D721Med (cell line): Measurements from ENCODE around the gene EXOC2.
"Not testable (repeated sequence)": the region's sequence is repeated elsewhere in the genome, so short reads cannot be mapped to it uniquely, and the experiment has no call there.

Source experiments
- DNase-seq: peaks from one replicate; pipeline ENCODE4 v3.0.0; 2011; ENCODE audit warnings: low spot score; ENCODE audit not compliant: insufficient read length
- FAIRE-seq: peaks from 2 replicates; lab custom pipeline; 2011; peaks lifted over from hg19 to GRCh38; lab: Jason Lieb, UNC
- TF ChIP-seq, protein P1 (sequence below): IDR thresholded peaks from 2 replicates; pipeline ENCODE4 v1.5.1; 2012; ENCODE audit warnings: mild to moderate bottlenecking, control low read depth; ENCODE audit not compliant: insufficient read depth; ENCODE audit errors: missing control alignments

EXOC2 gene

DNA sequence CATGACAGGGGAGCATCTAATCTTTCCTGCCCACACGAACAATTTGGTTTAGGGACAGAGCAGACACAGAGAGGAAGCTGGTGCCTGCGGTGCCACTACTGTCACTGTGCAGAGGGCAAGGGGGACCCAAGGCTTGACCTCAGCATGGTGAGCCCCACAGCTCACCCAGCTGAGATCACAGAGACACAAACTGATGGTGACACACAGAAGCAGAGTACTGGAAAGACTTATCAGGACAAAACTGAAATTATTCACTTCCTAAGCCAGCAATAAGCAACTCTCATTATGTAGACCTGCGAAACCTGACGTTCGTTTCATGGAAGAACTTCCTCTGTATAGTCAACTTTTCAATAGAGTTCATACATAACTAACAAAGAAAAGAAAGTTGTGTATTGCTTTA is 122.1 kb downstream of the EXOC2 start:
- DNase-seq (no peak), FAIRE-seq (no peak)
- TF ChIP-seq, protein P1, sequence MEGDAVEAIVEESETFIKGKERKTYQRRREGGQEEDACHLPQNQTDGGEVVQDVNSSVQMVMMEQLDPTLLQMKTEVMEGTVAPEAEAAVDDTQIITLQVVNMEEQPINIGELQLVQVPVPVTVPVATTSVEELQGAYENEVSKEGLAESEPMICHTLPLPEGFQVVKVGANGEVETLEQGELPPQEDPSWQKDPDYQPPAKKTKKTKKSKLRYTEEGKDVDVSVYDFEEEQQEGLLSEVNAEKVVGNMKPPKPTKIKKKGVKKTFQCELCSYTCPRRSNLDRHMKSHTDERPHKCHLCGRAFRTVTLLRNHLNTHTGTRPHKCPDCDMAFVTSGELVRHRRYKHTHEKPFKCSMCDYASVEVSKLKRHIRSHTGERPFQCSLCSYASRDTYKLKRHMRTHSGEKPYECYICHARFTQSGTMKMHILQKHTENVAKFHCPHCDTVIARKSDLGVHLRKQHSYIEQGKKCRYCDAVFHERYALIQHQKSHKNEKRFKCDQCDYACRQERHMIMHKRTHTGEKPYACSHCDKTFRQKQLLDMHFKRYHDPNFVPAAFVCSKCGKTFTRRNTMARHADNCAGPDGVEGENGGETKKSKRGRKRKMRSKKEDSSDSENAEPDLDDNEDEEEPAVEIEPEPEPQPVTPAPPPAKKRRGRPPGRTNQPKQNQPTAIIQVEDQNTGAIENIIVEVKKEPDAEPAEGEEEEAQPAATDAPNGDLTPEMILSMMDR, result no peak

DNA sequence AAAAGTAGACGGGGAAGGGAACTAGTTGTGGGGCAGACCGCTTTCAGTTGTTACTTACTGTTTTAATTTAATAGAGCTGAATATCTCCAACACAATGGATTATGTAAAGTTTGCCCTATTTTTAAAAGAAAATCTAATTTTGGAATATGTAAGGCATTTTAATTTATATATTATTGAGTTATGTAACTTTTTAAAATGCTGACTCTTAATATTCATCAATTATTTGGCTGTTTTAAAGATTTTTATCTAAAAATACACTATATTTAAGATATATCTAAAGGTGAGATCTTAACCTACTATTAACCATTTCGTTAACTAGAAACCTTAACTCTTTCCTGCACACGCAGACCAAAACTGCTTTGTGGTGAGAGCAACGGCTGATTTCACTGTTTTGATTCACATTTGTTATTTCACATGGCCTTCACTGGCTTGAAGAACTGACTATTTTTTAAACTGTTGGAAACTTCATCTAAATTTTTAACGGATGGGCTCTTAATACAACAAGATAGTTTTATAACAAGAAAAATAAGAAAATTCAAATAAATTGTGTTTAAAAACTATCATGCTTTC is 123.9 kb downstream of the EXOC2 start:
- DNase-seq (no peak), FAIRE-seq (no peak)
- TF ChIP-seq, protein P1, result no peak

DNA sequence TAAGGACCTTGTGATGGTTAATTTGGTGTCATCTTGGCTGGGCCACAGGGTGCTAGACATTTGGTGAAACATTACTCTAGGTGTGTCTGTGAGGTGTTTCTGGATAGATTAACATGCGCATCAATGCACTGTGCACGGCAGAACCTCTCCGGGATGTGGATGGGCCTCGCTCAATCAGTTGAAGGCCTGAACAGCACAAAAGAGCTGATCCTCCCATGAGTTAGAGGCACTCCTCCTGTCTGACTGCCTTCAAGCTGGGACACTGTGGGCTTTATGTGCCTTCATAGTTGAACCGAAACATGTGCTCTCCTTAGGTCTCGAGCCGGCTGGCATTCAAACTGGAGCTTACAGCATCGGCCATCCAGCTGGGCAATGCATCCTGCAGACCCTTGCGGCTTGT is 124.9 kb downstream of the EXOC2 start:
- no peak for FAIRE-seq
- TF ChIP-seq, protein P1, result no peak
- no peak for DNase-seq

DNA sequence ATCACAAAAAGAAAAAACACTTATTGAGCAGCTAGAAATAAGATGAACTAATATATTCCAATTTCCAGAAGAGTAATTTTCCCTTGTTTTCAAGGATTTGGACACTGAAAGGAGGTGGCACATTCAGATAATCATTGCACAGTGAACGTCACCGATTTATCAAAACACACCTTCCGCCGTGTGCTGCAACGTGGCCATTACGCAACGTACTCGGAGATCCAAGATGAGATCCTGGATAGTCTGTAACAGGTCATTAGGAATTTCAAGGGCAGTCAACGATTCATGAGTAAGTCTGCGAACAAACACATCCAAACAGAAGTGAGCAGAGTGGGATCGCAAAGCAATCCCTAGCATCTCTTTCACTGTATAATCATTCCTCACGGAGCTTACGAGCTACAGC is 129.1 kb downstream of the EXOC2 start:
- FAIRE-seq (no peak), DNase-seq (no peak)
- TF ChIP-seq, protein P1, result no peak

DNA sequence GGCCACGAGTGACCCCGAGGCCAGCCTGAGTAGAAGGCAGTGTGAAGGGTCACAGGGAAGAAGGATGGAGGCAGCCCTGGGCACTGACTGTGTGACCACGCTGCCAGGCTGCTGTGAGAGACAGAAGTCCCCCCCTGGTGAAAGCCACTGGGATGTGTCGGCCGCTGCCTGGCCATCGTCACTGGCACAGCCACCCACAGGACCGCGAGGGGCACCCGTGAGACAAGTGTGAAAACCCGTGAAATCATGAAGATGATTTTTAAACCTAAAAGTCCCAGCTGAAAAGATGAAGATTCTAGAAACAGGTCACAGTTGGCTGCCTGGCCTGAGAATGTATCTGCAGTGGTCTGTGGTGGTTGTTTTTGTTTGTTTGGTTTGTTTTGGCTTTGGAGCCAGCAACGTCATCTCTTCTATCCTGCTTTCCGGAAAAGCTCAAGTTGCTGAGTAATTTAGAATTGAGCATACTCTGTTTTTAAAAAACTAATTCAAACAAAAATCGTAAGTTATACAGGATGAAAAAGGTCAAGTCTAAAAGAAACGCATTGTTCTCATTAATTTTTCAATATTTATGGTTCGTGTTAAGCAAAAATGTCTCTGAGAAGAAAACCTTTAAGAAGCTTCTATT is 130.8 kb downstream of the EXOC2 start:
- DNase-seq (no peak), FAIRE-seq (no peak)
- TF ChIP-seq, protein P1, result no peak

DNA sequence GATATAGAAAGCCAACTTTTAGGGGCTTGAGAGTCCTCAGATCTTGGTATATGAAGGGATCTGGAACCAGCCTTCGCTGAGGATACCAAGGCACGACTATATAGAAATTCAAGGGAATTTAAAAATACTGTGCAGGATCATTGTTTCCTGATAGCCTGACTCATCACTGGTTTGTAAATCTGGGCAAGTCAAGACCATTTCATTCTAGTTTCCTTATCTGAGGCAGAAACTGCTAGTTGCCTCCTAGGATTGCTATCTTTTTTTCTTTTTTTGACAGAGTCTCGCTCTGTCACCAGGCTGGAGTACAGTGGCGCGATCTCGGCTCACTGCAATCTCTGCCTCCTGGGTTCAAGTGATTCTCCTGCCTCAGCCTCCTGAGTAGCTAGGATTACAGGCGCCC is 131.6 kb downstream of the EXOC2 start:
- not testable (repeated sequence) for FAIRE-seq, DNase-seq

DNA sequence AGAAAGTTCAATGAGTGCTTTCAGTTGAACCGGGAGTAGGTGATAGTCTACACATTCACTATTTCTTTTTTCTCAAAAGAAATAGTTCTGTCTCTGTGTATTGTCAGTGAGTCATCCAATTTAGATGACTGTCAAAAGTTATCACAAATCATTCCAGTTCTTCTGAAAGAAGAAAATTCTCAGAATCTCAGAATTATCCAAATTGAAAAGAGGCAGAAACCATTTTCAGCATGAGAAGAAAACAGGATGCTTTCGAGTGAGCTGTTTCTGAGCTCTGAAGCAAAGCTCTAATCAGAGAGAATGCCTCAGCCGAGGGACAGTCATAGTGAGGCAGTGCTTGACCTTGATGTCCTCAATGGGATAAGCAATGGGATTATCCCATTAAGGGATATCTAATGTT is 134.0 kb downstream of the EXOC2 start:
- TF ChIP-seq, protein P1, result no peak
- DNase-seq (no peak), FAIRE-seq (no peak)
